H1 (cell line): ENCODE data around the gene RNF39. TPM values are rescaled to one million over a fixed set of nuclear protein-coding genes. Genes with fewer than 3 reads are reported as not detected.

Experiments used
- CTCF ChIA-PET: fragments of 300-600 bp; sonication (Branson Sonifier 250); formaldehyde crosslinking; loops from one replicate; lab custom pipeline; 2021; ENCODE audit not compliant: partially characterized antibody; lab: Charles Lee
- POLR2A ChIA-PET: fragments of 300-600 bp; sonication (Branson Sonifier 250); formaldehyde crosslinking; loops from one replicate; lab custom pipeline; 2021; ENCODE audit warnings: inconsistent platforms; ENCODE audit not compliant: partially characterized antibody; lab: Charles Lee
- DNase-seq, 2 experiments: peaks; one replicate each; pipeline versions ENCODE4 v3.0.0 to v3.0.0-alpha.2; 2010 to 2022; ENCODE audit warnings: low spot score in 2 of 2, low read depth in 1 of 2, mixed read lengths in 1 of 2
- FAIRE-seq: peaks from 2 replicates; lab custom pipeline; 2011; peaks lifted over from hg19 to GRCh38; lab: Jason Lieb, UNC
- H2AFZ ChIP-seq: 2 replicates; pipeline ENCODE4 v1.8.1; 2012; ENCODE audit warnings: low read length, inconsistent platforms
- H2AK5ac ChIP-seq: 2 replicates; pipeline ENCODE4 v1.6.1; 2013; ENCODE audit warnings: low read depth, low read length
- H2BK120ac ChIP-seq: replicated peaks from 2 replicates; pipeline ENCODE3; 2013; ENCODE audit warnings: low read depth, low read length, inconsistent platforms
- H2BK12ac ChIP-seq: 2 replicates; pipeline ENCODE4 v1.6.1; 2013; ENCODE audit warnings: low read depth, low read length
- H2BK15ac ChIP-seq: 2 replicates; pipeline ENCODE4 v1.6.1; 2013; ENCODE audit warnings: low read length
- H2BK20ac ChIP-seq: 2 replicates; pipeline ENCODE4 v1.6.1; 2013; ENCODE audit warnings: low read length
- H2BK5ac ChIP-seq: 2 replicates; pipeline ENCODE4 v1.6.1; 2013; ENCODE audit warnings: low read depth, low read length
- H3K14ac ChIP-seq: 2 replicates; pipeline ENCODE4 v1.6.1; 2013; ENCODE audit warnings: inconsistent platforms; ENCODE audit not compliant: insufficient read length
- H3K18ac ChIP-seq: 2 replicates; pipeline ENCODE4 v1.6.1; 2013; ENCODE audit warnings: low read length; ENCODE audit errors: extremely low read depth
- H3K23ac ChIP-seq: 2 replicates; pipeline ENCODE4 v1.6.1; 2013; ENCODE audit warnings: inconsistent platforms; ENCODE audit not compliant: insufficient read length
- H3K23me2 ChIP-seq: 2 replicates; pipeline ENCODE4 v1.6.1; 2013; ENCODE audit warnings: low read depth, low read length
- H3K27ac ChIP-seq: 2 replicates; pipeline ENCODE4 v1.6.1; 2011; ENCODE audit warnings: low read depth, low read length, inconsistent platforms
- H3K27me3 ChIP-seq, 4 experiments: replicated peaks in 1 of 4; 1 replicate in 1 of 4; 2 replicates in 3 of 4; pipeline versions ENCODE4 v1.6.1 to v1.8.1; 2011 to 2013; ENCODE audit warnings: low read length in 3 of 4, mild to moderate bottlenecking in 3 of 4, inconsistent platforms in 2 of 4, mixed read lengths in 2 of 4, moderate library complexity in 1 of 4; ENCODE audit not compliant: control insufficient read depth in 3 of 4, insufficient read depth in 3 of 4; ENCODE audit errors: extremely low read depth in 1 of 4
- H3K36me3 ChIP-seq, 4 experiments: 2 replicates each; pipeline versions ENCODE4 v1.6.1 to v1.8.1; 2011 to 2013; ENCODE audit warnings: mild to moderate bottlenecking in 4 of 4, low read length in 3 of 4, moderate library complexity in 2 of 4, control low read depth in 1 of 4, inconsistent platforms in 1 of 4; ENCODE audit not compliant: insufficient read depth in 4 of 4, control insufficient read depth in 2 of 4
- H3K4ac ChIP-seq: replicated peaks from 2 replicates; pipeline ENCODE3; 2013; ENCODE audit warnings: low read length, low read depth, mixed read lengths, inconsistent platforms; ENCODE audit not compliant: insufficient read length
- H3K4me1 ChIP-seq, 4 experiments: replicated peaks in 1 of 4; 1 replicate in 1 of 4; 2 replicates in 3 of 4; pipeline versions ENCODE4 v1.6.1 to v1.8.1; 2011 to 2013; ENCODE audit warnings: low read length in 3 of 4, inconsistent platforms in 2 of 4, mixed read lengths in 1 of 4; ENCODE audit not compliant: insufficient read depth in 4 of 4, control insufficient read depth in 3 of 4
- H3K4me2 ChIP-seq, 2 experiments: 2 replicates each; pipeline versions ENCODE4 v1.6.1 to v1.8.1; 2011 to 2013; ENCODE audit warnings: low read depth in 2 of 2, low read length in 2 of 2, control low read depth in 1 of 2, inconsistent platforms in 1 of 2, mild to moderate bottlenecking in 1 of 2; ENCODE audit not compliant: insufficient read depth in 1 of 2
- H3K4me3 ChIP-seq, 4 experiments: fragments of 200-600, 300-600 bp in 1 of 4; sonication (generic), shearing (Covaris generic), sonication (Bioruptor Twin) in 1 of 4; 2 replicates each; pipeline versions ENCODE4 v1.5.1 to v1.8.1; 2011 to 2016; ENCODE audit warnings: low read length in 4 of 4, low read depth in 3 of 4, control low read depth in 2 of 4, inconsistent platforms in 2 of 4, mild to moderate bottlenecking in 2 of 4, mixed read lengths in 1 of 4, moderate library complexity in 1 of 4; ENCODE audit not compliant: insufficient read depth in 2 of 4; ENCODE audit errors: extremely low read depth in 1 of 4
- H3K56ac ChIP-seq: replicated peaks from 2 replicates; pipeline ENCODE3; 2013; ENCODE audit warnings: low read depth, mild to moderate bottlenecking, mixed read lengths, low read length, inconsistent platforms; ENCODE audit not compliant: insufficient read length
- H3K79me1 ChIP-seq: 2 replicates; pipeline ENCODE4 v1.6.1; 2013; ENCODE audit warnings: low read depth, low read length, control low read depth
- H3K79me2 ChIP-seq, 2 experiments: 2 replicates each; pipeline versions ENCODE4 v1.6.1 to v1.8.1; 2012 to 2013; ENCODE audit warnings: low read length in 2 of 2, mild to moderate bottlenecking in 2 of 2, inconsistent platforms in 1 of 2; ENCODE audit not compliant: insufficient read depth in 2 of 2, control insufficient read depth in 1 of 2
- H3K9ac ChIP-seq, 4 experiments: replicated peaks in 1 of 4; 1 replicate in 1 of 4; 2 replicates in 3 of 4; pipeline versions ENCODE4 v1.6.1 to v1.8.1; 2011 to 2013; ENCODE audit warnings: low read depth in 3 of 4, low read length in 3 of 4, control low read depth in 2 of 4, mild to moderate bottlenecking in 2 of 4, moderate library complexity in 2 of 4, inconsistent platforms in 1 of 4; ENCODE audit errors: extremely low read depth in 1 of 4
- H3K9me3 ChIP-seq, 2 experiments: 2 replicates each; pipeline versions ENCODE4 v1.6.1 to v1.8.1; 2012 to 2013; ENCODE audit warnings: mild to moderate bottlenecking in 2 of 2, moderate library complexity in 2 of 2, control low read depth in 1 of 2, inconsistent platforms in 1 of 2, low read depth in 1 of 2, low read length in 1 of 2, mixed read lengths in 1 of 2; ENCODE audit not compliant: insufficient read depth in 2 of 2
- H4K20me1 ChIP-seq, 2 experiments: replicated peaks in 1 of 2; 2 replicates each; pipeline versions ENCODE3 to v1.8.1; 2011 to 2013; ENCODE audit warnings: inconsistent platforms in 2 of 2, low read length in 2 of 2, mild to moderate bottlenecking in 1 of 2; ENCODE audit not compliant: insufficient read depth in 2 of 2, control insufficient read depth in 1 of 2
- H4K5ac ChIP-seq: 2 replicates; pipeline ENCODE4 v1.6.1; 2013; ENCODE audit warnings: low read length, low read depth, mixed read lengths, inconsistent platforms; ENCODE audit not compliant: insufficient read length
- H4K8ac ChIP-seq: 2 replicates; pipeline ENCODE4 v1.8.0; 2013; ENCODE audit warnings: mild to moderate bottlenecking, moderate library complexity, low read length, inconsistent platforms; ENCODE audit not compliant: insufficient read depth; ENCODE audit errors: extremely low read depth
- H4K91ac ChIP-seq: replicated peaks from 2 replicates; pipeline ENCODE3; 2013; ENCODE audit warnings: low read length, mixed read lengths, inconsistent platforms; ENCODE audit not compliant: insufficient read length
- CHD2 ChIP-seq: IDR thresholded peaks from 2 replicates; pipeline ENCODE4 v1.6.1; 2012; ENCODE audit warnings: low read length, improper control_type of control experiment
- EGR1 ChIP-seq: IDR thresholded peaks from 2 replicates; pipeline ENCODE4 v1.6.1; 2011; ENCODE audit warnings: low read depth, low read length, borderline replicate concordance
- EP300 ChIP-seq, 2 experiments: IDR thresholded peaks; 1 replicate in 1 of 2; 2 replicates in 1 of 2; pipeline ENCODE4 v1.6.1; 2011 to 2012; ENCODE audit warnings: low read depth in 2 of 2, low read length in 2 of 2, mild to moderate bottlenecking in 2 of 2, borderline replicate concordance in 1 of 2, inconsistent platforms in 1 of 2, moderate library complexity in 1 of 2
- GTF2F1 ChIP-seq: IDR thresholded peaks from 2 replicates; pipeline ENCODE4 v1.6.1; 2012; ENCODE audit warnings: low read depth, low read length, improper control_type of control experiment, borderline replicate concordance
- JUN ChIP-seq: IDR thresholded peaks from 2 replicates; pipeline ENCODE4 v1.6.1; 2011; ENCODE audit warnings: low read depth, mild to moderate bottlenecking, improper control_type of control experiment, low read length
- KDM4A ChIP-seq: IDR thresholded peaks from one replicate; pipeline ENCODE4 v1.7.1; 2012; ENCODE audit warnings: low read depth, mild to moderate bottlenecking, moderate library complexity, low read length, inconsistent platforms; ENCODE audit not compliant: severe bottlenecking
- NRF1 ChIP-seq: IDR thresholded peaks from 2 replicates; pipeline ENCODE4 v1.6.1; 2011; ENCODE audit warnings: mild to moderate bottlenecking, low read depth, low read length, improper control_type of control experiment
- POU5F1 ChIP-seq: IDR thresholded peaks from 2 replicates; pipeline ENCODE4 v1.6.1; 2011; ENCODE audit warnings: low read depth, mild to moderate bottlenecking, low read length, moderate library complexity
- SAP30 ChIP-seq: fragments of 300-600 bp; sonication (generic); IDR thresholded peaks from 2 replicates; pipeline ENCODE4 v1.7.1; 2012; ENCODE audit warnings: low read length, moderate library complexity, mild to moderate bottlenecking, inconsistent platforms; ENCODE audit not compliant: insufficient read depth, insufficient replicate concordance
- WGBS, 2 experiments: shearing (Covaris generic) in 1 of 2; methylation state at CpG; one replicate each; pipeline versions ENCODE4 v1.1.6 to v1.1.7; 2013 to 2015; ENCODE audit warnings: low lambda C conversion rate in 2 of 2, mixed read lengths in 2 of 2, inconsistent platforms in 1 of 2, low coverage in 1 of 2, missing lambda C conversion rate in 1 of 2; ENCODE audit not compliant: insufficient replicate concordance in 2 of 2, insufficient coverage in 1 of 2, insufficient read length in 1 of 2; ENCODE audit errors: extremely low coverage in 1 of 2, missing lambda C conversion rate in 1 of 2; 5-methylcytosine and 5-hydroxymethylcytosine counted together
- polyA plus RNA-seq, 7 experiments: library from polyadenylated mRNA; depleted of rRNA in 3 of 7; stranded (reverse) in 5 of 7; unstranded in 2 of 7; fragments of >200 nt in 5 of 7; fragments of 200-250 nt in 2 of 7; gene quantifications; 1 replicate in 5 of 7; 2 replicates in 1 of 7; 4 replicates in 1 of 7; pipeline versions ENCODE4 v1.2.1 to v1.2.3, GENCODE V29; 2011 to 2013; ENCODE audit warnings: missing spikeins in 2 of 7, mixed read lengths in 2 of 7
- total RNA-seq: library from RNA; stranded (reverse); fragmentation: NEBNext Ultra II Directional; extraction: Animal tissue kit (Norgen Biotek cat#: 25700); gene quantifications from 2 replicates; pipeline ENCODE4 v1.2.1, GENCODE V29; 2021
- TF ChIP-seq, protein P1 (sequence below): IDR thresholded peaks from 2 replicates; pipeline ENCODE4 v1.6.1; 2012; ENCODE audit warnings: low read length, inconsistent platforms
- TF ChIP-seq, protein P2 (sequence below): IDR thresholded peaks from 2 replicates; pipeline ENCODE4 v1.6.1; 2011; ENCODE audit warnings: low read length, improper control_type of control experiment

Gene RNF39
- total and polyA plus RNA-seq, 2 of the 8 experiments (the other 6 are each of a cell fraction or from before 2014, with no cell fraction given) = 1.4 to 2.3 TPM

DNA sequence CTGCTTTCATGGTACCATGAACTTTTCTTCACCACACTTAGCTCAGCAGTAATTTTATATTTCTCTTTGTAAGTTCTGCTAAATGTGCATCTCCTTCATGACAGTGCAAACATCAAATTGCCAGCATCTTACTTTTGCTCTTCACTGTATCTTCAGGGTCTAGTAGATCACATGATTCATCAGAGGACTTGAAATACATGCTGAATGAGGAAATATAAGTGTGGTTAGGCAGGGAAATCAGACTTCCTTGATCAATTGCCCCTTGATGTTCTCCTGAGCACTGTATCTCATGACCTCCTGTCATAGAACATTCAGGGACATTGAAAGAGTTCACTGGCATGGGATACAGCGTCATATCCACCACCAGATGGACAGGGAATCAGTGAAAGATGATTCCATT is 39.8 kb downstream of the RNF39 start:
- H3K36me3 ChIP-seq = no peaks in the 10 kb centered on the region
- H3K4me2 ChIP-seq = no peak overlapping the region
- no peak overlapping the region for H3K23ac ChIP-seq
- H3K4me3 ChIP-seq = no peak overlapping the region
- H2BK12ac ChIP-seq = no peak overlapping the region
- no peak for FAIRE-seq
- no peak for TF ChIP-seq SAP30
- TF ChIP-seq, protein P1, sequence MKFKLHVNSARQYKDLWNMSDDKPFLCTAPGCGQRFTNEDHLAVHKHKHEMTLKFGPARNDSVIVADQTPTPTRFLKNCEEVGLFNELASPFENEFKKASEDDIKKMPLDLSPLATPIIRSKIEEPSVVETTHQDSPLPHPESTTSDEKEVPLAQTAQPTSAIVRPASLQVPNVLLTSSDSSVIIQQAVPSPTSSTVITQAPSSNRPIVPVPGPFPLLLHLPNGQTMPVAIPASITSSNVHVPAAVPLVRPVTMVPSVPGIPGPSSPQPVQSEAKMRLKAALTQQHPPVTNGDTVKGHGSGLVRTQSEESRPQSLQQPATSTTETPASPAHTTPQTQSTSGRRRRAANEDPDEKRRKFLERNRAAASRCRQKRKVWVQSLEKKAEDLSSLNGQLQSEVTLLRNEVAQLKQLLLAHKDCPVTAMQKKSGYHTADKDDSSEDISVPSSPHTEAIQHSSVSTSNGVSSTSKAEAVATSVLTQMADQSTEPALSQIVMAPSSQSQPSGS = no peak
- no peak for TF ChIP-seq NRF1
- TF ChIP-seq POU5F1 = no peak
- TF ChIP-seq, protein P2, sequence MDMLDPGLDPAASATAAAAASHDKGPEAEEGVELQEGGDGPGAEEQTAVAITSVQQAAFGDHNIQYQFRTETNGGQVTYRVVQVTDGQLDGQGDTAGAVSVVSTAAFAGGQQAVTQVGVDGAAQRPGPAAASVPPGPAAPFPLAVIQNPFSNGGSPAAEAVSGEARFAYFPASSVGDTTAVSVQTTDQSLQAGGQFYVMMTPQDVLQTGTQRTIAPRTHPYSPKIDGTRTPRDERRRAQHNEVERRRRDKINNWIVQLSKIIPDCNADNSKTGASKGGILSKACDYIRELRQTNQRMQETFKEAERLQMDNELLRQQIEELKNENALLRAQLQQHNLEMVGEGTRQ = no peak
- no peak for TF ChIP-seq EP300 (IDR thresholded peaks at IDR 0.05; ENCODE audit: borderline replicate concordance in 1 of 2, low read depth in 2 of 2, low read length in 2 of 2)
- TF ChIP-seq CHD2 = no peak
- TF ChIP-seq GTF2F1 = no peak
- no peak for TF ChIP-seq JUN
- TF ChIP-seq KDM4A = no peak
- no peak for TF ChIP-seq EGR1
- TF ChIP-seq, all 59 proteins: peak for 0
- no peak overlapping the region for H3K4ac ChIP-seq
- H2BK20ac ChIP-seq = no peak overlapping the region
- H3K79me1 ChIP-seq = no peaks in the 10 kb centered on the region
- H2AFZ ChIP-seq = no peak overlapping the region
- no peak overlapping the region for H3K14ac ChIP-seq
- H4K8ac ChIP-seq = no peak overlapping the region
- ChIA-PET CTCF (interaction anchor here (2.5 kb wide), 1 partner anchor 10 kb away, joined by 11 read pairs; no protein-coding TSS in a partner anchor), POLR2A (interaction anchor here (0.7 kb wide), 1 partner anchor 25 kb away, joined by 3 read pairs; no protein-coding TSS in a partner anchor)
- no peaks in the 10 kb centered on the region for H3K27me3 ChIP-seq
- no peaks in the 10 kb centered on the region for H3K4me1 ChIP-seq
- no peak overlapping the region for H3K27ac ChIP-seq
- H3K9me3 ChIP-seq = no peaks in the 10 kb centered on the region
- H4K91ac ChIP-seq = no peak overlapping the region
- no peak overlapping the region for H2BK120ac ChIP-seq
- no peak overlapping the region for H2BK15ac ChIP-seq
- no peak for DNase-seq
- no peak overlapping the region for H3K9ac ChIP-seq
- H3K79me2 ChIP-seq = no peaks in the 10 kb centered on the region
- 73% methylated on average over 1 of the region's 1 CpG; no CpG with 5 or more reads in 1 of the 2 experiments for WGBS, 2 experiments
- H2BK5ac ChIP-seq = no peak overlapping the region
- H3K56ac ChIP-seq = no peak overlapping the region
- no peaks in the 10 kb centered on the region for H3K23me2 ChIP-seq
- H4K5ac ChIP-seq = no peak overlapping the region
- no peak overlapping the region for H3K18ac ChIP-seq
- H4K20me1 ChIP-seq = no peaks in the 10 kb centered on the region
- H2AK5ac ChIP-seq = no peak overlapping the region
